ENCODE results near the gene KRTAP4-7. TPM values are rescaled to one million over a fixed set of nuclear protein-coding genes. Genes with fewer than 3 reads are reported as not detected.

Gene KRTAP4-7
- total RNA-seq, 1 experiment from 2014 or later: not detected

DNA sequence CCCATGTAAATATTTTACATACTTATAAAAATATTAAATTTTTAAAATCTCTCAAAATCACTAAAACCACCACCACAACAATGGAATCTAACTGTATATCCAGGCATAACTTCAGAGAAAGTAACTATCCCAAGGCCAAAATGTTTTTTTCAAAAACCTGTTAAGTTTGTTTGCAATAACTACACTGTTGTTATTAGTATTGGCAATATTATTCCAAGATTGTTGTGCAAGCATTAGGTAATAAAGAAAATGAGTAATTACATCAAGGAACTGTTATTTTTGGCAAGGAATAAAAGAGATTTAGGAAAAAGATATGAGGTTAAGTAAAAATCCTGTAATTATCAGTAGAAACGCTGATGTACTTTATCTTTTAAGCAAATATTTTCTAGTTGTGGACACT lies 43.4 kb downstream of the KRTAP4-7 start:
- H2AK5ac ChIP-seq (ENCODE audit: insufficient read length, low read length): no peak overlapping the region
- H4K5ac ChIP-seq (ENCODE audit: insufficient read length, low read depth, low read length): no peak overlapping the region
- H2BK5ac ChIP-seq (ENCODE audit: insufficient read length, low read length): no peak overlapping the region
- no peak overlapping the region for H4K91ac ChIP-seq (ENCODE audit: insufficient read length, low read depth, low read length)
- Mint-ChIP-seq H3K9me3 (peaks cover 4 to 9% of the 10 kb centered on the region in 2 experiments; a peak in 4 of 5 replicates), H3K4me1 (peaks cover 5% of the 10 kb centered on the region in 2 experiments), H3K4me3 (no peak overlapping the region), H3K36me3 (ENCODE audit: insufficient read depth in 1 of 3, low read depth in 3 of 3) (peaks cover 0 to 2% (median 0%) of the 10 kb centered on the region in 3 experiments; a peak in 2 of 7 replicates), H3K27ac (no peak overlapping the region), H3K27me3 (ENCODE audit: low read depth) (no peaks in the 10 kb centered on the region; the same call in 1 of the 2 replicates)
- H3K4me2 ChIP-seq (ENCODE audit: insufficient read depth, insufficient read length, low read length): no peak overlapping the region
- H3K27me3 ChIP-seq (ENCODE audit: insufficient read depth, low read length): no peaks in the 10 kb centered on the region
- no peak overlapping the region for H4K8ac ChIP-seq (replicated peaks; ENCODE audit: insufficient read length, low read depth, low read length)
- WGBS (ENCODE audit: extremely low coverage, insufficient read length, low lambda C conversion rate): no CpG with 5 or more reads among the region's 1 CpG
- no peak overlapping the region for H3K4ac ChIP-seq (ENCODE audit: low read depth, low read length)
- no peaks in the 10 kb centered on the region for H3K9me3 ChIP-seq (ENCODE audit: control insufficient read depth, low read depth, low read length)
- no peaks in the 10 kb centered on the region for H3K79me2 ChIP-seq (ENCODE audit: insufficient read depth, low read length)
- H3K9ac ChIP-seq (ENCODE audit: extremely low read depth, insufficient read length, low read length): no peak overlapping the region
- DNase-seq: no peak
- H3K27ac ChIP-seq (ENCODE audit: insufficient read length, low read depth, low read length): no peak overlapping the region
- H3K4me1 ChIP-seq (ENCODE audit: insufficient read depth, low read length): no peaks in the 10 kb centered on the region
- no peak overlapping the region for H3K18ac ChIP-seq (ENCODE audit: insufficient read length, low read depth, low read length)
- no peaks in the 10 kb centered on the region for H3K79me1 ChIP-seq (ENCODE audit: insufficient read depth, low read depth, low read length, poor library complexity, severe bottlenecking)
- H3T11ph ChIP-seq (ENCODE audit: low read length): no peak overlapping the region
- H3K23ac ChIP-seq (ENCODE audit: insufficient read length, low read depth, low read length): no peak overlapping the region
- no peak overlapping the region for H2BK12ac ChIP-seq (ENCODE audit: insufficient read length, low read depth, low read length)
- no peaks in the 10 kb centered on the region for H3K23me2 ChIP-seq (ENCODE audit: insufficient read length, low read depth, low read length, poor library complexity, severe bottlenecking)
- H3K14ac ChIP-seq (ENCODE audit: insufficient read depth, low read length): no peak overlapping the region
- no peak overlapping the region for H2BK120ac ChIP-seq (ENCODE audit: low read depth, low read length, poor library complexity, severe bottlenecking)
- H4K20me1 ChIP-seq (ENCODE audit: control insufficient read depth, insufficient read depth, insufficient read length): no peaks in the 10 kb centered on the region
- H2BK15ac ChIP-seq (ENCODE audit: low read depth, low read length): no peak overlapping the region
- H3K56ac ChIP-seq (ENCODE audit: insufficient read length, low read depth, low read length): no peak overlapping the region
- TF ChIP-seq, protein P1, sequence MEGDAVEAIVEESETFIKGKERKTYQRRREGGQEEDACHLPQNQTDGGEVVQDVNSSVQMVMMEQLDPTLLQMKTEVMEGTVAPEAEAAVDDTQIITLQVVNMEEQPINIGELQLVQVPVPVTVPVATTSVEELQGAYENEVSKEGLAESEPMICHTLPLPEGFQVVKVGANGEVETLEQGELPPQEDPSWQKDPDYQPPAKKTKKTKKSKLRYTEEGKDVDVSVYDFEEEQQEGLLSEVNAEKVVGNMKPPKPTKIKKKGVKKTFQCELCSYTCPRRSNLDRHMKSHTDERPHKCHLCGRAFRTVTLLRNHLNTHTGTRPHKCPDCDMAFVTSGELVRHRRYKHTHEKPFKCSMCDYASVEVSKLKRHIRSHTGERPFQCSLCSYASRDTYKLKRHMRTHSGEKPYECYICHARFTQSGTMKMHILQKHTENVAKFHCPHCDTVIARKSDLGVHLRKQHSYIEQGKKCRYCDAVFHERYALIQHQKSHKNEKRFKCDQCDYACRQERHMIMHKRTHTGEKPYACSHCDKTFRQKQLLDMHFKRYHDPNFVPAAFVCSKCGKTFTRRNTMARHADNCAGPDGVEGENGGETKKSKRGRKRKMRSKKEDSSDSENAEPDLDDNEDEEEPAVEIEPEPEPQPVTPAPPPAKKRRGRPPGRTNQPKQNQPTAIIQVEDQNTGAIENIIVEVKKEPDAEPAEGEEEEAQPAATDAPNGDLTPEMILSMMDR (conservative IDR thresholded peaks at IDR 0.05): no peak
- H2AFZ ChIP-seq (ENCODE audit: low read length): no peak overlapping the region
- no peak overlapping the region for H2BK20ac ChIP-seq (ENCODE audit: low read depth, low read length, poor library complexity, severe bottlenecking)
